Peyer's patch (tissue), 4 donors: ENCODE data around the gene DPP9.

ENCODE experiments used
- POLR2A ChIP-seq, 2 donors: fragments of 450-650 bp; IDR thresholded peaks; one replicate each; pipeline ENCODE4 v1.5.1; 2017; ENCODE audit warnings: antibody characterized with exemption in 2 of 2, mild to moderate bottlenecking in 2 of 2, moderate library complexity in 2 of 2
- TF ChIP-seq, protein P1 (sequence below), 6 experiments: fragments of 450-650 bp in 4 of 6; fragments of 200-600 bp in 2 of 6; sonication (generic) in 1 of 6; IDR thresholded peaks; one replicate each; pipeline ENCODE4 v1.5.1; 2017 to 2019; ENCODE audit warnings: antibody characterized with exemption in 6 of 6, mild to moderate bottlenecking in 3 of 6, moderate library complexity in 1 of 6

DNA sequence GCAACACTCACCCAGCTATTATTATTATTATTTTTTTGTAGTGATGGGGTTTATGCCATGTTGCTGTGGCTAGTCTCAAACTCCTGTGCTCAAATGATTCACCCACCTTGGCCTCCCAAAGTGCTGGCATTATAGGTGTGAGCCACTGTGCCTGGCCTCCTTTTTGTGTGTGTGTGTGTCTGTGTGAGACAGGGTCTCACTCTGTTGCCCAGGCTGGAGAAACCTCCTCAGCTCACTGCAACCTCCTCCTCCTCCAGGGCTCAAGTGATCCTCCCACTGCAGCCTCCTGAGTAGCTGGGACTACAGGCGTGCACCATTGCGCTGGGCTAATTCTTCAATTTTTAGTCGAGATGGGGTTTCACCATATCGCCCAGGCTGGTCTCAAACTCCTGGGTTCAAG, 49.9 kb downstream of the DPP9 start:
- TF ChIP-seq, protein P1, sequence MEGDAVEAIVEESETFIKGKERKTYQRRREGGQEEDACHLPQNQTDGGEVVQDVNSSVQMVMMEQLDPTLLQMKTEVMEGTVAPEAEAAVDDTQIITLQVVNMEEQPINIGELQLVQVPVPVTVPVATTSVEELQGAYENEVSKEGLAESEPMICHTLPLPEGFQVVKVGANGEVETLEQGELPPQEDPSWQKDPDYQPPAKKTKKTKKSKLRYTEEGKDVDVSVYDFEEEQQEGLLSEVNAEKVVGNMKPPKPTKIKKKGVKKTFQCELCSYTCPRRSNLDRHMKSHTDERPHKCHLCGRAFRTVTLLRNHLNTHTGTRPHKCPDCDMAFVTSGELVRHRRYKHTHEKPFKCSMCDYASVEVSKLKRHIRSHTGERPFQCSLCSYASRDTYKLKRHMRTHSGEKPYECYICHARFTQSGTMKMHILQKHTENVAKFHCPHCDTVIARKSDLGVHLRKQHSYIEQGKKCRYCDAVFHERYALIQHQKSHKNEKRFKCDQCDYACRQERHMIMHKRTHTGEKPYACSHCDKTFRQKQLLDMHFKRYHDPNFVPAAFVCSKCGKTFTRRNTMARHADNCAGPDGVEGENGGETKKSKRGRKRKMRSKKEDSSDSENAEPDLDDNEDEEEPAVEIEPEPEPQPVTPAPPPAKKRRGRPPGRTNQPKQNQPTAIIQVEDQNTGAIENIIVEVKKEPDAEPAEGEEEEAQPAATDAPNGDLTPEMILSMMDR (IDR thresholded peaks at IDR 0.05) = no peak
- no peak for TF ChIP-seq POLR2A (IDR thresholded peaks at IDR 0.05)
